ENCODE results near the gene CDADC1.

Gene CDADC1

DNA sequence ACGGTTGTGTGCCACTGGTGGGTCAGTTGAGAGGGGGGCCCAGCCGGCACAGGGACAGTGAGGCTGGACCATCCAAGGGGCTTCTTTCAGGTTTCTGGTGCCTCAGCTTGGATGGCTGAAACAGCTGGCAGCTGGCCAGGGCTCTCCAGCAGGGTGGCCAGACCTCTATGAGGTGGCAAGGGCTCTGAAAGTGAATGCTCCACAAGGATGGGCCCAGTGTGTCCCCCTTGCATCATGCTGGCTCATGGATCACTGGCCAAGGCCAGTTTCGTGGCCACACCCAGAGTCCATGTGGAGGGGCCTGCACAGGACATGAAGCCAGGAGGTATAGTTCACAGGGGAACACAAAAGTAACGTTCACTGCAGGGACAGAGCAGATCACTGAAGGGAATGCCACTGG lies 49.6 kb downstream of the CDADC1 start:
- no peak for DNase-seq

DNA sequence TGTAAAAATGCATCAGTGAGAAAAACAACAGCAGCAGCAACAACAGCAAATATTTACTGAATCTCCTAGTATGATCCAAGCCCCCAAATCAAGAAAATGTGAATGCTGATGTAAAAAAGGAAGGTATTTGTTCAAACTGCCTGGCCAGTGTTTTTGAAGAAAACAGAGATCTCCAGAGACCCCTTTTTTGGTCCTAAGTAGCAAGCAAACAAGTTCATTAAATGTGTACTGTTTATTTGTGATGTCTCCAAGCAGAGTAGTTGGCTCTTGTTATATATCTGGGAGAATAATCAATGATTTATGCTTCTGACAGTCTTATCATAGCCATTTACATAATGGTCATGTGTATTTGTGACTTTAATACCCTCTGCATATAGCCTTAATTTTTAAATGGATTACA lies 50.7 kb downstream of the CDADC1 start:
- DNase-seq: no peak

DNA sequence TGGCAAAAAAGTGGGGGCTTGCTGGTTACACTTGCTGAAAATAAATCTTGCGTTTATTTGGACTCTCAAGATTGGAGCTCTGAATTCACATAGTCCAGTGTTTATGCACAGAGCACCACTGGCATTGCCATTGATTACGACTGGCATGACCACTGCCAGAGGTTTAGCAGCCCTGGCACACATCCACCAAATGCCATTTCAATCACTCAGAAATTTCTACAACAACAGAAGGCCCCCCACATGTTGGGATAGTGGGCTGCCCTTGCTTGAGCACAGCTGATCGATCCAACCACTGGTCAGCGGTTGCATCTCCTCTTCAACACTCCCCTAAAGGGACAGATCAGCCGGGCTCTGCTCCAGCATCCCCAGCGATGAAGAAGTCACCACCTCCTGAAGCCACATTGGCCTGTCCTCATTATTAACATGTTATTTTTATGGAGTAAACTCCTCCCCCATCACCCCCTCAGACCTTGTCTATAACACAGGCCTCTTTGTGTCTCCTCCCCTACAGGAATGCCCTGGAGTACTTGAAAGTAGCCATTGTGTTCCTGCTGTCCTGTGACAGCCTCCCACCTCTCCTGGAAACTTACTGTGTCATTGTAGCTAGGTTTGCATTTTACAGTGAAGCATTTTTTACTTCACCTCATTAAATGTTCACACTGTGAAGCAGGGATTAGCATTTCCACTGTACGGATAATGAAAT lies 51.3 kb downstream of the CDADC1 start:
- DNase-seq: no peak

GRCh38 chr13:49300276-49300675 lies 52.6 kb downstream of the CDADC1 start:
- no peak for DNase-seq

- DNase-seq: peak; percentile 74
Measured at GRCh38 chr13:49300739-49301589, 53.2 kb downstream of the CDADC1 start.

DNA sequence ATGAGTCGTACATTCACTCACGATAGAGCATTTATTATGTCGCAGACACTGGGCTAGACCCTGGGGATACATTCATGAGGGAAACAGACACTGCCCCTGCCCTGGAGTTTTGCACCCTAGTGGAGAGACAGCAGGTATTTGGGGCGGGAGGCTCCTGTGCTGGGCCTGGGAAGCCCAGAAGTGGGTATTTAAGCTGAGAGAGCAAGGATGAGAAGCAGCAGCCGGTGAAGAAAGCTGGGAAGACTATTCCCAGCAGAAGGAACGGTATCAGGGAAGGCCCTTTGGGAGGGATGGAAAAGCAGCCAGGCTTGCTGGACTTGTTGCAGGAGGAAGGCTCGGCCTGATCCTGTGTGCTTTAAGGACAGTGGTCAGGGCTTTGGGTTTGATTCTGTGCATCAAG lies 54.5 kb downstream of the CDADC1 start:
- no peak for DNase-seq

DNA sequence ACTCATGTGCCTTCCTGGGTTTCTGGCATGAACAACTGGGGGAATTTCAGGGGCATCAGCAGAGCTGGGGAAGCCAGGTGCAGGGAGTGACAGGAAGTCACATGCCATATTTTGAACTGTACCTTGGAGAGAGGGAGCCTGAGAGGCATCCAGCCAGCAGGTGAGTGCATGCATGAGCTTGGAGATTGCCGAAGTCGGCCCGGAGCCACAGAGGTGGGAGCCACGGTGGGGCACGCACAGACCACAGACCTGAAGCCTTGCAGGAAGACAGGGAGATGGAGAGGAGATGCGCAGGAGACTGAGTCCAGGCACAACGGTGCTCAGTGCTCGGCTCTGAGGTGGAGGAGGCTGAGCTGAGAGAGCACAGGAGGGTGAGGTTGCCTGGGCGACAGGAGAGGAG lies 55.1 kb downstream of the CDADC1 start:
- DNase-seq: no peak

DNA sequence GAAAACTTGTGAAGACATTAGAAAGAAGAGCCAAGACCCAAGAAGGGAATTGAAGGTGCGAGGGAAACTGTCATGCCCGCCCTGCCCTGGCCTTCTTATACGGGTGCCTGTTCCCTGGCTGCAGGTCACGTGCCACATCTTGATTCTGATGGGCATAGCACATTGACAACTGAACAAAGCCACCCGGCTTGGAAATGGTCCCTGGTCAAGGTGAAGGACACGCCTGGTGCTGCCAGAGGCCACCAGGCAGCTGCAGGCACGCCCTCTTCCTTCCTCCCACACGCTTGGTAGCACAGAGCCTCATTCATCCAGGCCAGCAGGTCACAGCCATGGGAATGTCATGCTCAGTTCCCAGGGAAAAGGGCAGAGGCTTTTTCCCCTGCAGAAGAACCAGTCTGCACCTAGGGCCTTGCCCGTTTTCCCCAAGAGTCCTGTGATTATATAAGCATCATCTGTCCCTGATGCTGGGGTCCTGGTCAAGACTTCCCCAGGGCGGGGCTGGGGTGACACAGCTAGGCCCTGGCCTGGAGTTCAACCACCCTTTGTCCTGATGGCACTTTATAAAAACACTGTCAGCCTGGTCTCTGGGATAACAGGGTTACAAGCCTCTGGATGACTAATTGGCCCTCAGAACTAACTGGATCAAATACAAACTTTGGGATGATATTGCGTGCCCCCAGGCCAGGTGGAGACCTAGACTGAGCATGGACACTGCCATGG lies 56.0 kb downstream of the CDADC1 start:
- no peak for DNase-seq

DNA sequence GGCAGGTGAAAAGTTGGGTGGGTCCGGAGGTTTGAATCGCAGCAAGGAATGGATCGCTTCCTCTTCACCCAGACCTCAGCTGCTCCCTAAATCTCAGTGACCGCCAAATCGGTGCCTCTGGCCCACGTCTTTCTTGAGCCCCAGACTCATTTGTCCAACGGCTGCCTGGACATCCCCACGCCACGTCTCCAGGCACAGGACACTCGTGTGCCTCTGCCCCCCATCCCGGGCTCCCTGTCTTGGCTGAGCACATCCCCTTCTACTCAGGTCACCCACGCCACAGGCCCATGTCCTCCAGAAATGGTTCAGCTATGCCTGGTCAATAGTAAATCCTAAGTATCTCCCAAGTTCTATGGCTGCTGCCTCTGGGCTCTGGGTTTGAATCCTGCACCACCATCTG lies 56.6 kb downstream of the CDADC1 start:
- no peak for DNase-seq

DNA sequence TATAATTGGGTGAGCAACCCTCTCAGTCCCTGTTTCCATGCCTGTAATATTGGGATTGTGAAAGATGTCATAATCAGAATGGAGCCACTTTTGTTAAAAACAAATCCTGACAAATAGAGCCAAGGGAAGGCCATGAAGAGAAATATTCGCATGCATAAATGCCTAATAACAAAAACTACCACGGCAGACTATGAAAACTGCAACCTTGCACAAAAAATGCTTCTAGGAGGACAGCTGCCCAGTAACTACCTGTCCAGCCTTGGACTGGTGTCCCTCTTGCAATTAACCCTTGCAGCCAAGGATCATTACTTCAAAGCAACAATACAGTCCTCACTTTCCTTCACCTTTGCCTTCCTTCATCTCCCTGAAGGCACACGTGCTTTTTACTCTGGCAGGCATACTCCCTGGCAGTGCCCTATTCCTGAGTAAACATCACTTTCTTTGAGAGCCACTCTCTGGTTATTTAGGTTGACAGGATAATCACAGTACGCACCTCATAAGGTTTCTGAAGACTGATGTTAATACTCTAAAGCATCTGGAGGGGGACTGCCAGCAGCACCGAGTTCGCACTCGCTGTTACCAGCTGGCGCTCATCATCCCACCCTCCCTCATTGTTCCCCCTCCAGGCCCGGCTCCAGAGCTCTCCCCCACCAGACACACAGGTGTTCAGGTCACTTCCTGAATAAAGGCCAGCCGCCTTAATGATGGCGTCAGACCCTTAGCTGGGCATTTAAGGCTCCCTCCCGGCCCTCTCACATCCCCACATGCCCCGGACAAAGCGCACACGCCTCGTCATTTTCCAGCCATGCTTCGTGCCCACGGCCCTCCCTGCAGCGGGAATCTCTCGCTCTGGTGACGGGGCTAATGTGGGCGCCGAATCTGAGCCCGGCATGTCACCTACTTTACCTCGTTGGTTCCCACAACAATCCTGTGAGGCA lies 57.3 kb downstream of the CDADC1 start:
- DNase-seq: no peak

- DNase-seq: no peak
Measured at GRCh38 chr13:49305792-49306425, 58.2 kb downstream of the CDADC1 start.

DNA sequence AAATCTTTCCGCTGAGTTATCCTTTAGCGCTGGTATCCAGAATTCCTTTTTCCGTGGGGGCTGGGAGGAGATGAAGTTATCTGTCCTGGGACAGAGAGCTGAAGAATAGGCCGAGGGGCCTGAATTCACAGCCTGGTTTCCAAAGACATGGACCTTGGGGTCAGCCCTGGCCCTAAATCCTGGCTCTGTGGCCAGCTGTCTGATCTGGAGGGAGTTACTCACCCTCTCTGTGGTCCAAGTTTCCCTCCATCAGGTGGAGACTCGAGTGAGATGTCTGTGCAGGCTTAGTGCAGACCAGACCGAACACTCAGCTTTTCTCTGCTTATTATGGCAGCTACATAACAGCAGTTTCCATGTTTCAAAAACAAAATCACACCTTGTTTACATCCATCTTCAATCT lies 59.6 kb downstream of the CDADC1 start:
- no peak for DNase-seq

DNA sequence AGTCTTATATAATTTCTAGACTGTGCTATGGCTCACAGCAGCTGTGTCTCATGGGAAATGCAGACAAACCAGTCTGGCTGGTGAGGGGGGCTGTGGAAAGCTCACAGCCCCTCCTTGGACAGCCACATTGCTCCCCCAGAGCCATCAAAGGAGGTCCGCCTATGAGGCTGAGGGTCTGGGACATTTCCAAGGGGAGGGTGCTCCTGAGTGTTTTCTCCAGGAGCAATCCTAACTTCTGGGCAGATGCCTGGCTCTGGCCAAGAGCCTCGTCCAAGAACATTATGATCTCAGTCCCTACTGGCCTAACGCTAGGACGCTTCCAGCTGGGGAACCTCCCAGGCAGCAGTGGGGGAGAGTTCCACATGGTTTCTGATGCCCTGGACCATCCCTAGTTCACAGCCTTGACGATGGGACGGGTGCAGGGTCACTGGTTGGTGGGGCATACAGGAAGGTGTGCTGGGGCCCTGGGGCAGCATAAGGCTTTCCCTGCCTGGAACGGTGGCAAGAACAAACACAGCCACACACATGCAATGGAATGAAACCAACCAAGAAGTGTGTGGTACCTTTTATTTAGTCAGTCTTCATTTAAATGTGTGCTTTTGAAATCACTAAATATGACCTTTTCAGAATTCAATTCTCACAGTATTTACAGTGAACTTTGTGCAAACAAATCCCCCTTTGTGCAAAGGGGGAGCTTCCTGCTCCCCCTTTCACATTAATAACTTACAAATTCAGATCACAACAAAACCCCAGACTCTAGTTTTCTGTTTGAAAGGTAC lies 60.6 kb downstream of the CDADC1 start:
- DNase-seq: no peak

- no peak for DNase-seq
Measured at GRCh38 chr13:49308921-49309408, 61.2 kb downstream of the CDADC1 start.

DNA sequence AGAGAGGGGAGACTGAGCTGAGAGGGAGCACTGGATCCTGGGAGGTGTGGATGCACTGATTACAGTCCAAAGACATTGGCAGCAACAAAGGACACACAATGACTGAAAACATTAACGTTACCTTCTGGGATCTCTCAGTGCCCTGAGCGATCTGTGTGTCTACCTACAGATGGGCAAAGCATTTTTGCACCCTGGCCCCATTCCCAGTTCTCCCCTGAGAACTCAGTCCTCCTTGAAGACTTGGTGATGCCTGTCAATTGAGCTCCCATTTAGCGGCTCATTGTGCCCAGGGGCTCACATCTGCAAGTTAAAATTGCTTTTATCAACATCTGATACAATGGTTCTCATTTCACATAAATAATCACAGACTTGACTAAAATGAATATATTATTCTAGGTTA lies 62.5 kb downstream of the CDADC1 start:
- no peak for DNase-seq

- DNase-seq: no peak
Measured at GRCh38 chr13:49311816-49312215, 64.1 kb downstream of the CDADC1 start.

GRCh38 chr13:49314344-49314882 lies 66.7 kb downstream of the CDADC1 start:
- no peak for DNase-seq

GRCh38 chr13:49315036-49315565 lies 67.4 kb downstream of the CDADC1 start:
- no peak for DNase-seq

GRCh38 chr13:49315756-49316482 lies 68.2 kb downstream of the CDADC1 start:
- DNase-seq: no peak

GRCh38 chr13:49319551-49319950 lies 71.8 kb downstream of the CDADC1 start:
- DNase-seq: no peak
